ENCODE results near the gene RETREG1.
"Not testable (repeated sequence)": the region's sequence is repeated elsewhere in the genome, so short reads cannot be mapped to it uniquely, and the experiment has no call there.

RETREG1 gene

GRCh38 chr5:16550316-16550952, 66.4 kb downstream of the RETREG1 start:
- DNase-seq: no peak

GRCh38 chr5:16549491-16550206, 67.1 kb downstream of the RETREG1 start:
- no peak for DNase-seq

- no peak for DNase-seq
Observed at GRCh38 chr5:16548812-16549211, 68.0 kb downstream of the RETREG1 start.

GRCh38 chr5:16548115-16548514, 68.7 kb downstream of the RETREG1 start:
- DNase-seq: no peak

GRCh38 chr5:16547200-16547842, 69.5 kb downstream of the RETREG1 start:
- no peak for DNase-seq

- DNase-seq: no peak
Observed at GRCh38 chr5:16546732-16547131, 70.1 kb downstream of the RETREG1 start.

- no peak for DNase-seq
Observed at GRCh38 chr5:16544607-16545374, 72.0 kb downstream of the RETREG1 start.

GRCh38 chr5:16543206-16543605, 73.6 kb downstream of the RETREG1 start:
- DNase-seq: not testable (repeated sequence)

GRCh38 chr5:16542236-16542635, 74.6 kb downstream of the RETREG1 start:
- no peak for DNase-seq

- not testable (repeated sequence) for DNase-seq
Observed at GRCh38 chr5:16541592-16541991, 75.2 kb downstream of the RETREG1 start.

GRCh38 chr5:16540421-16540820, 76.4 kb downstream of the RETREG1 start:
- DNase-seq: no peak

GRCh38 chr5:16539169-16539666, 77.6 kb downstream of the RETREG1 start:
- DNase-seq: no peak

GRCh38 chr5:16538006-16538405, 78.8 kb downstream of the RETREG1 start:
- DNase-seq: no peak

GRCh38 chr5:16536818-16537217, 80.0 kb downstream of the RETREG1 start:
- no peak for DNase-seq

GRCh38 chr5:16536246-16536645, 80.6 kb downstream of the RETREG1 start:
- no peak for DNase-seq

- no peak for DNase-seq
Observed at GRCh38 chr5:16534280-16534679, 82.5 kb downstream of the RETREG1 start.

GRCh38 chr5:16531063-16531648, 85.6 kb downstream of the RETREG1 start:
- DNase-seq: no peak

- no peak for DNase-seq
Observed at GRCh38 chr5:16529306-16529705, 87.5 kb downstream of the RETREG1 start.

- DNase-seq: no peak
Observed at GRCh38 chr5:16528382-16529110, 88.3 kb downstream of the RETREG1 start.

GRCh38 chr5:16525651-16526050, 91.1 kb downstream of the RETREG1 start:
- DNase-seq: no peak

GRCh38 chr5:16524286-16524685, 92.5 kb downstream of the RETREG1 start:
- DNase-seq: no peak

All from bone marrow (tissue), 2 donors.